AG04450 (cell line): ENCODE results near the gene APP. TPM values are rescaled to one million over a fixed set of nuclear protein-coding genes. Genes with fewer than 3 reads are reported as not detected.

Experiments used
- CTCF ChIA-PET: fragments of 300-600, 350-600 bp; formaldehyde crosslinking; extraction: SDS; loops from one replicate; lab custom pipeline; 2022; ENCODE audit warnings: antibody characterized with exemption, inconsistent platforms; lab: Charles Lee
- POLR2A ChIA-PET: fragments of 350-600 bp; formaldehyde crosslinking; extraction: SDS; loops from one replicate; lab custom pipeline; 2021; ENCODE audit warnings: antibody characterized with exemption, inconsistent platforms; lab: Yijun Ruan, JAX
- DNase-seq: peaks from one replicate; pipeline ENCODE4 v3.0.0-alpha.2; 2011; ENCODE audit warnings: low read depth, low spot score
- H3K27ac ChIP-seq: one replicate; pipeline ENCODE4 v1.5.1; 2012; ENCODE audit warnings: low read depth, low read length, control low read depth
- H3K27me3 ChIP-seq: one replicate; pipeline ENCODE4 v1.6.0; 2012; ENCODE audit warnings: low read length; ENCODE audit not compliant: control insufficient read depth, insufficient read depth
- H3K4me3 ChIP-seq: 2 replicates; pipeline ENCODE4 v1.5.1; 2011; ENCODE audit warnings: mild to moderate bottlenecking, low read depth, low read length, control low read depth
- H3K9me3 ChIP-seq: 2 replicates; pipeline ENCODE4 v1.5.1; 2012; ENCODE audit warnings: low read length; ENCODE audit not compliant: control insufficient read depth, insufficient read depth
- polyA plus RNA-seq: library from polyadenylated mRNA; depleted of rRNA; stranded (reverse); fragments of >200 nt; gene quantifications from 2 replicates; pipeline ENCODE4 v1.2.3, GENCODE V29; 2011
- TF ChIP-seq, protein P1 (sequence below): IDR thresholded peaks from 2 replicates; pipeline ENCODE4 v1.5.1; 2011; ENCODE audit warnings: low read depth, low read length, control low read depth, inconsistent platforms

Gene APP
- polyA plus RNA-seq, 1 experiment, result 870 TPM

- CTCF ChIA-PET, result interaction anchor here (0.6 to 2.6 kb wide), 45 partner anchors 10 to 821 kb away, joined by 3 to 29 read pairs (median 4); partner anchors contain the start of gene APP
Observed at GRCh38 chr21:25895565-25896205, 274.9 kb downstream of the APP start.

GRCh38 chr21:25893191-25893590, 277.4 kb downstream of the APP start:
- ChIA-PET POLR2A (no interaction called here), CTCF (interaction anchor here (2.0 kb wide), 1 partner anchor 11 kb away, joined by 14 read pairs; no protein-coding TSS in a partner anchor)
- no peak overlapping the region for H3K4me3 ChIP-seq
- no peak for DNase-seq
- no peaks in the 10 kb centered on the region for H3K27me3 ChIP-seq
- no peak overlapping the region for H3K27ac ChIP-seq
- TF ChIP-seq, protein P1, sequence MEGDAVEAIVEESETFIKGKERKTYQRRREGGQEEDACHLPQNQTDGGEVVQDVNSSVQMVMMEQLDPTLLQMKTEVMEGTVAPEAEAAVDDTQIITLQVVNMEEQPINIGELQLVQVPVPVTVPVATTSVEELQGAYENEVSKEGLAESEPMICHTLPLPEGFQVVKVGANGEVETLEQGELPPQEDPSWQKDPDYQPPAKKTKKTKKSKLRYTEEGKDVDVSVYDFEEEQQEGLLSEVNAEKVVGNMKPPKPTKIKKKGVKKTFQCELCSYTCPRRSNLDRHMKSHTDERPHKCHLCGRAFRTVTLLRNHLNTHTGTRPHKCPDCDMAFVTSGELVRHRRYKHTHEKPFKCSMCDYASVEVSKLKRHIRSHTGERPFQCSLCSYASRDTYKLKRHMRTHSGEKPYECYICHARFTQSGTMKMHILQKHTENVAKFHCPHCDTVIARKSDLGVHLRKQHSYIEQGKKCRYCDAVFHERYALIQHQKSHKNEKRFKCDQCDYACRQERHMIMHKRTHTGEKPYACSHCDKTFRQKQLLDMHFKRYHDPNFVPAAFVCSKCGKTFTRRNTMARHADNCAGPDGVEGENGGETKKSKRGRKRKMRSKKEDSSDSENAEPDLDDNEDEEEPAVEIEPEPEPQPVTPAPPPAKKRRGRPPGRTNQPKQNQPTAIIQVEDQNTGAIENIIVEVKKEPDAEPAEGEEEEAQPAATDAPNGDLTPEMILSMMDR, result no peak
- no peaks in the 10 kb centered on the region for H3K9me3 ChIP-seq

More at GRCh38 chr21:25895565-25896205, 274.9 kb downstream of the APP start:
- POLR2A ChIA-PET, result no interaction called here
- Histone ChIP-seq H3K9me3 (no peaks in the 10 kb centered on the region), H3K27ac (no peak overlapping the region), H3K27me3 (no peaks in the 10 kb centered on the region), H3K4me3 (no peak overlapping the region)
- DNase-seq, result no peak
- TF ChIP-seq, protein P1, result peak; percentile 63

- Histone ChIP-seq H3K4me3 (no peak overlapping the region), H3K27ac (no peak overlapping the region), H3K27me3 (no peaks in the 10 kb centered on the region), H3K9me3 (no peaks in the 10 kb centered on the region)
- TF ChIP-seq, protein P1, result no peak
- POLR2A ChIA-PET, result no interaction called here
- CTCF ChIA-PET, result no interaction called here
- DNase-seq, result no peak
Observed at GRCh38 chr21:25891596-25891995, 279.0 kb downstream of the APP start.

- Histone ChIP-seq H3K27me3 (no peaks in the 10 kb centered on the region), H3K9me3 (no peaks in the 10 kb centered on the region), H3K27ac (no peak overlapping the region), H3K4me3 (no peak overlapping the region)
- DNase-seq, result no peak
- TF ChIP-seq, protein P1, result no peak
- CTCF ChIA-PET, result interaction anchor here (0.6 kb wide), 1 partner anchor 10 kb away, joined by 3 read pairs; no protein-coding TSS in a partner anchor
- POLR2A ChIA-PET, result no interaction called here
Observed at GRCh38 chr21:25890001-25890400, 280.6 kb downstream of the APP start.

GRCh38 chr21:25888711-25889110, 281.9 kb downstream of the APP start:
- TF ChIP-seq, protein P1, result no peak
- DNase-seq, result no peak
- Histone ChIP-seq H3K27me3 (no peaks in the 10 kb centered on the region), H3K4me3 (no peak overlapping the region), H3K9me3 (no peaks in the 10 kb centered on the region), H3K27ac (no peak overlapping the region)
- POLR2A ChIA-PET, result no interaction called here
- CTCF ChIA-PET, result no interaction called here
